ENCODE measurements around the gene ADAD2. TPM values are rescaled to one million over a fixed set of nuclear protein-coding genes. Genes with fewer than 3 reads are reported as not detected.

ADAD2 gene
- total and polyA plus RNA-seq, 12 donors: 0.12 to 11.6 (median 0.63) TPM; not detected in 3

DNA sequence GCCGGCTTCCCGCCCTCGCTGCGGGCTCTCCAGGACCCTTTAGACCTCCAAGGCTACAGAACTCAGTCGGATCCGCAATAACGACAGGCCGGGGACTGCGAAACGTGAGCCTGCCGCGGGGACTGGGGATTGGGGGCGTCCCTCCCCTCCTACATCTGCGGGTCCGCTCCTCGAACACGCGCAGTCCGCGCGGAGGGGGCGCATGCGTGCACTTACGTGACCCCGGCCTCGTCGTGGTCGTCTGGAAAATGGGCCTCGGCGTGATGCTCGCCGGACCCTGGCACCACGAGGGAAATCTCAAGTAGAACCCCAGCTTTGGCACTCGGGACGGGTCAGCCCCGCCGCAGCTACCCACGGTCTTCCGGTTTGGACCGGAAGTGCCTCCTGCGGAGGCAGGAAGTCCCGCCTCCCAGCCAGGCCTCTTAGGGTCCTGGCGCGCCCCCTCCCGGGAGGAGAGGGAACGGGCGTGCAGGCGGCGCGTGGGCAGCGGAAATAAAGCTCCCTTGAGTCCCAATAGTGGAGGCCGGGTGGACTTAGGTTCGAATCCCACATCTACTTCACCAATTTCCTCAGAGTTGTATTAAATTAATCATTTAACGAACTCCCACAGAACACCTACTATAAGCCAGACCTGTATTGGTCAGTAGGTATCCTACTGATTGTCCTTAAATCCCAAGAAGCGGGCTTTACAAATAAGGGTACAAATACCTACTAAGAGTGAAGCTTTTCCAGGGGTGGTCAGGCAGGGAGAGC, 4.1 kb upstream of the ADAD2 start, which contains the start of gene TAF1C:
TAF1C (minus strand) TSS at position 373 of the 753 bp plus-strand sequence. CDS start 2,069 bp downstream, outside the sequence.
- intact Hi-C loops (cut with DNase I): loop anchor here in 1 of 2 donors (10.0 kb wide), 2 partner anchors 102 to 222 kb away; partner anchors contain the start of gene NECAB2
- WGBS, 4 donors: 2 to 11% (median 7%) methylated on average over 9 to 55 of the region's 55 CpGs

DNA sequence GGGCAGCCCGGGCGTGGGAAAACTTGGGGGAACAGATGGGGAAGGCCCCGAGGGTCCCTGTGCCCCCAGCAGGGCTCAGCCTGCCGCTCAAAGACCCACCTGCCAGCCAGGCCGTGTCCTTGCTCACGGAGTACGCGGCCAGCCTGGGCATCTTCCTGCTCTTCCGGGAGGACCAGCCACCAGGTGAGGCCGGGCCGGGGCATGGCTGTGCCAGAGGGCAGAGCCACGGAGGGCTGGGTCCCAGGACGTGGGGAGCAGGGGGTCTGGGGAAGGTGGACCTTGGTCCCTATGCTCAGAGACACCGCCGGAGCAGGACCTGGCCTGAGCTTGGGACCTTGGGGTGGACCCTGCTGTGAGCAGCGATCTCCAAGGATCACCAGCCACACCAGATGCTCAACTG, 509 bp downstream of the ADAD2 start:
- 78 to 93% (median 90%) methylated on average over 7 to 16 of the region's 16 CpGs for WGBS, 4 donors
- Histone ChIP-seq H3K27ac (no peak overlapping the region), H3K36me3 (replicated peaks in 1 of 2) (no peaks in the 10 kb centered on the region), H3K4me3 (no peak overlapping the region), H3K4me1 (replicated peaks in 1 of 2) (no peaks in the 10 kb centered on the region), H3K9me3 (replicated peaks in 1 of 3) (no peaks in the 10 kb centered on the region), H3K27me3 (no peaks in the 10 kb centered on the region)
- intact Hi-C loops (cut with DNase I): no loop called here
- no peak for TF ChIP-seq POLR2A (IDR thresholded peaks at IDR 0.05)
- TF ChIP-seq, protein P1, sequence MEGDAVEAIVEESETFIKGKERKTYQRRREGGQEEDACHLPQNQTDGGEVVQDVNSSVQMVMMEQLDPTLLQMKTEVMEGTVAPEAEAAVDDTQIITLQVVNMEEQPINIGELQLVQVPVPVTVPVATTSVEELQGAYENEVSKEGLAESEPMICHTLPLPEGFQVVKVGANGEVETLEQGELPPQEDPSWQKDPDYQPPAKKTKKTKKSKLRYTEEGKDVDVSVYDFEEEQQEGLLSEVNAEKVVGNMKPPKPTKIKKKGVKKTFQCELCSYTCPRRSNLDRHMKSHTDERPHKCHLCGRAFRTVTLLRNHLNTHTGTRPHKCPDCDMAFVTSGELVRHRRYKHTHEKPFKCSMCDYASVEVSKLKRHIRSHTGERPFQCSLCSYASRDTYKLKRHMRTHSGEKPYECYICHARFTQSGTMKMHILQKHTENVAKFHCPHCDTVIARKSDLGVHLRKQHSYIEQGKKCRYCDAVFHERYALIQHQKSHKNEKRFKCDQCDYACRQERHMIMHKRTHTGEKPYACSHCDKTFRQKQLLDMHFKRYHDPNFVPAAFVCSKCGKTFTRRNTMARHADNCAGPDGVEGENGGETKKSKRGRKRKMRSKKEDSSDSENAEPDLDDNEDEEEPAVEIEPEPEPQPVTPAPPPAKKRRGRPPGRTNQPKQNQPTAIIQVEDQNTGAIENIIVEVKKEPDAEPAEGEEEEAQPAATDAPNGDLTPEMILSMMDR (IDR thresholded peaks at IDR 0.05): no peak
- DNase-seq: no peak

More for the DNA sequence above, 4.1 kb upstream of the ADAD2 start, which contains the start of gene TAF1C:
- H3K4me3 ChIP-seq: peak within 1 kb of the TSS; percentile 24 to 89 (median 68)
- H3K4me1 ChIP-seq (replicated peaks in 1 of 2): peaks cover 8 to 16% of the 10 kb centered on the region in 2 donors
- peak in 1 of 2 donors; percentile 28 for TF ChIP-seq POLR2A (IDR thresholded peaks at IDR 0.05)
- TF ChIP-seq, protein P1 (IDR thresholded peaks at IDR 0.05): peak; percentile 80 to 96 (median 92)
- no peaks in the 10 kb centered on the region for H3K27me3 ChIP-seq
- H3K36me3 ChIP-seq (replicated peaks in 1 of 2): peaks cover 0 to 15% of the 10 kb centered on the region in 2 donors
- peak within 1 kb of the TSS in 4 of 5 donors; percentile 7 to 79 (median 50) for H3K27ac ChIP-seq
- DNase-seq: peak; percentile 87 to 98 (median 93)
- H3K9me3 ChIP-seq (replicated peaks in 1 of 3): no peaks in the 10 kb centered on the region

GRCh38 chr16:84193480-84193879, 2.5 kb downstream of the ADAD2 start:
- no peak overlapping the region for H3K4me3 ChIP-seq
- H3K9me3 ChIP-seq (replicated peaks in 1 of 3): no peaks in the 10 kb centered on the region
- WGBS, 4 donors: 80 to 92% (median 84%) methylated on average over 7 of the region's 7 CpGs
- intact Hi-C loops (cut with DNase I): no loop called here
- H3K27me3 ChIP-seq: no peaks in the 10 kb centered on the region
- DNase-seq: no peak
- H3K27ac ChIP-seq: no peak overlapping the region
- no peak for TF ChIP-seq POLR2A (IDR thresholded peaks at IDR 0.05)
- TF ChIP-seq, protein P1 (IDR thresholded peaks at IDR 0.05): no peak
- H3K36me3 ChIP-seq (replicated peaks in 1 of 2): no peaks in the 10 kb centered on the region
- H3K4me1 ChIP-seq (replicated peaks in 1 of 2): no peaks in the 10 kb centered on the region

GRCh38 chr16:84194018-84194417, 3.1 kb downstream of the ADAD2 start:
- intact Hi-C loops (cut with DNase I): no loop called here
- Histone ChIP-seq H3K9me3 (replicated peaks in 1 of 3) (no peaks in the 10 kb centered on the region), H3K27me3 (no peaks in the 10 kb centered on the region), H3K27ac (no peak overlapping the region), H3K4me1 (replicated peaks in 1 of 2) (no peaks in the 10 kb centered on the region), H3K36me3 (replicated peaks in 1 of 2) (no peaks in the 10 kb centered on the region), H3K4me3 (no peak overlapping the region)
- no peak for DNase-seq
- TF ChIP-seq, protein P1 (IDR thresholded peaks at IDR 0.05): no peak
- TF ChIP-seq POLR2A (IDR thresholded peaks at IDR 0.05): no peak
- 81 to 91% (median 89%) methylated on average over 10 to 11 of the region's 11 CpGs for WGBS, 4 donors
